ENCODE data around the gene PDE3A. TPM values are rescaled to one million over a fixed set of nuclear protein-coding genes. Genes with fewer than 3 reads are reported as not detected.

PDE3A gene
- total RNA-seq, 1 donor = 16.2 TPM

- TF ChIP-seq CTCF (IDR thresholded peaks at IDR 0.05; ENCODE audit: insufficient read depth, low read length) = no peak
- H3K4me3 ChIP-seq (ENCODE audit: low read depth, low read length) = no peak overlapping the region
- no peak for DNase-seq (ENCODE audit: low read depth)
Measured at GRCh38 chr12:20505056-20505455, 136.7 kb downstream of the PDE3A start.

DNA sequence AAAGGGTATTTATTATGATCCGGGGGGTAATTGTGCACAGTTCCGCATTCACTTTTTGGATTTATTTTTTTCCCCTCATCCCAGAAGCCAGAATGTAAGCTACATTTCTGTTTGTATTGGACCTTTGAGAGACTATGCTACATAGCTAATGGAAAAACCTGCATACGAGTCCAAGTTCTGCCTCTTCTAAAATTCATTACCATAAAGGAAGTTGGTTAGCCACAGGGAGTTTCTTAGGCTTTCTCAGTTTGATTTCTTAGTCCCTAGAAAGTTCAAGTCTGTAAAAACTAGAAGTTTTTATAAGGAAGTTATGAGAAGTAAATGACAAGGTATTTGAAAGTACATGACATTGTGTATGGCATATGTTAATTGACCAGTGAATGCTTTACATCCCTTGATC is 138.7 kb downstream of the PDE3A start:
- no peak for DNase-seq (ENCODE audit: low read depth)
- no peak overlapping the region for H3K4me3 ChIP-seq (ENCODE audit: low read depth, low read length)
- no peak for TF ChIP-seq CTCF (IDR thresholded peaks at IDR 0.05; ENCODE audit: insufficient read depth, low read length)

- no peak for DNase-seq (ENCODE audit: low read depth)
- TF ChIP-seq CTCF (IDR thresholded peaks at IDR 0.05; ENCODE audit: insufficient read depth, low read length) = no peak
- no peak overlapping the region for H3K4me3 ChIP-seq (ENCODE audit: low read depth, low read length)
Measured at GRCh38 chr12:20507711-20508110, 139.4 kb downstream of the PDE3A start.

GRCh38 chr12:20508359-20508758 is 140.0 kb downstream of the PDE3A start:
- no peak overlapping the region for H3K4me3 ChIP-seq (ENCODE audit: low read depth, low read length)
- no peak for DNase-seq (ENCODE audit: low read depth)
- TF ChIP-seq CTCF (IDR thresholded peaks at IDR 0.05; ENCODE audit: insufficient read depth, low read length) = no peak

DNA sequence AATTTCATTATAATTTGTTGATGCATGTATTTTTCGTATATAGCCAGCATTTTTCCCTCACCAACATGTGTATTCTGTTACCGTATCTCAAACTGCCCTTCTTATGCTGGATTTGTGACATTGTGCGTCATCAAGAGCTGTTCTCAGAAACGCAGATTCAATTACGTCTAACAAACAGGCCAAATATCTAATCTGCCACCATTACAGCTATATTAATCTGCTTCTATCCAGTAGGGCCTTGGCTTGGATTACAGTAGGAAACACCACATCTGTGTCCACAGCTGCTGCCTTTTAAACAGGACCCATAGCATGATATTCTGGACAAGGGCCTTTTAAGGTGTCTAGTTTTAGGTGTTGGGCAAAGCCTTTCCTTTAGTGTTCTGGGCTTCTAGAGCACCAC is 140.6 kb downstream of the PDE3A start:
- H3K4me3 ChIP-seq (ENCODE audit: low read depth, low read length) = no peak overlapping the region
- TF ChIP-seq CTCF (IDR thresholded peaks at IDR 0.05; ENCODE audit: insufficient read depth, low read length) = no peak
- DNase-seq (ENCODE audit: low read depth) = no peak

- no peak overlapping the region for H3K4me3 ChIP-seq (ENCODE audit: low read depth, low read length)
- TF ChIP-seq CTCF (IDR thresholded peaks at IDR 0.05; ENCODE audit: insufficient read depth, low read length) = no peak
- DNase-seq (ENCODE audit: low read depth) = no peak
Measured at GRCh38 chr12:20510811-20511210, 142.5 kb downstream of the PDE3A start.

DNA sequence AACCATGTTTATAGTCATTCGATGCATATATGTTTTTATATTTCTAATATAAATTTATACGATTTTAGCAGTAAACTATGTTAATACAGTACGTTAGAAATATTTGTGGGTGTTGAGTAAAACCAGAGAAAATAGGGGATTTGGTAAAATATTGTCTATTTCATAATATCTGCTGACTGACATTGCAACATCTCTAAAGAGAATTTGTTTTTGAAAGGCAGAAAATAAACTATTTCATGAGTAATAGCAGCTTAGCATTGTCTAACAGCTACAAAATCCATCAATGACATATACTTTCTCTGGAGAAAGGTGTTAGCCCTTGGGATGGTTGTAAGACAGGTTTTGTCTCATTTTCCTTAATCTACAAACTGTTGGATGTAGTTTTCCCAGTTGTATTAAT is 144.9 kb downstream of the PDE3A start:
- no peak for TF ChIP-seq CTCF (IDR thresholded peaks at IDR 0.05; ENCODE audit: insufficient read depth, low read length)
- H3K4me3 ChIP-seq (ENCODE audit: low read depth, low read length) = no peak overlapping the region
- DNase-seq (ENCODE audit: low read depth) = no peak

Data from fibroblast of the aortic adventitia (primary cell).